HG03280 (cell line): ENCODE results near the gene APBB2.
"Not testable (repeated sequence)": the region's sequence is repeated elsewhere in the genome, so short reads cannot be mapped to it uniquely, and the experiment has no call there.

Experiments used
- ATAC-seq: cut with Tn5 transposase; IDR thresholded peaks from one replicate; pipeline ENCODE4 v1.9.1; 2021; ENCODE audit warnings: mild to moderate bottlenecking, moderate library complexity; ENCODE audit not compliant: unreplicated experiment

Gene APBB2

GRCh38 chr4:40840255-40840984, 373.9 kb downstream of the APBB2 start:
- ATAC-seq = peak; percentile 27

- ATAC-seq = no peak
Measured at GRCh38 chr4:40838742-40839141, 375.6 kb downstream of the APBB2 start.

- ATAC-seq = no peak
Measured at GRCh38 chr4:40837094-40837870, 377.1 kb downstream of the APBB2 start.

GRCh38 chr4:40833212-40833611, 381.1 kb downstream of the APBB2 start:
- ATAC-seq = no peak

GRCh38 chr4:40832175-40832574, 382.2 kb downstream of the APBB2 start:
- no peak for ATAC-seq

- ATAC-seq = no peak
Measured at GRCh38 chr4:40831146-40831907, 383.0 kb downstream of the APBB2 start.

GRCh38 chr4:40829586-40829985, 384.8 kb downstream of the APBB2 start:
- ATAC-seq = no peak

- no peak for ATAC-seq
Measured at GRCh38 chr4:40828661-40829060, 385.7 kb downstream of the APBB2 start.

- ATAC-seq = no peak
Measured at GRCh38 chr4:40827758-40828157, 386.6 kb downstream of the APBB2 start.

- no peak for ATAC-seq
Measured at GRCh38 chr4:40826821-40827220, 387.5 kb downstream of the APBB2 start.

- no peak for ATAC-seq
Measured at GRCh38 chr4:40825014-40825838, 389.1 kb downstream of the APBB2 start.

- no peak for ATAC-seq
Measured at GRCh38 chr4:40822420-40823166, 391.7 kb downstream of the APBB2 start.

- no peak for ATAC-seq
Measured at GRCh38 chr4:40820101-40820500, 394.2 kb downstream of the APBB2 start.

- not testable (repeated sequence) for ATAC-seq
Measured at GRCh38 chr4:40817157-40817556, 397.2 kb downstream of the APBB2 start.

- ATAC-seq = no peak
Measured at GRCh38 chr4:40812856-40813255, 401.5 kb downstream of the APBB2 start.

GRCh38 chr4:40812386-40812785, 402.0 kb downstream of the APBB2 start:
- ATAC-seq = no peak

- no peak for ATAC-seq
Measured at GRCh38 chr4:40811956-40812355, 402.4 kb downstream of the APBB2 start.

GRCh38 chr4:40808926-40809457, 405.4 kb downstream of the APBB2 start:
- ATAC-seq = no peak

- ATAC-seq = no peak
Measured at GRCh38 chr4:40804598-40804997, 409.7 kb downstream of the APBB2 start.

- no peak for ATAC-seq
Measured at GRCh38 chr4:40800064-40800463, 414.3 kb downstream of the APBB2 start.
